ENCODE results near the gene NAXE. TPM values are rescaled to one million over a fixed set of nuclear protein-coding genes. Genes with fewer than 3 reads are reported as not detected.

NAXE gene
- total and polyA plus RNA-seq, 2 donors = 40.2 to 64.4 TPM

DNA sequence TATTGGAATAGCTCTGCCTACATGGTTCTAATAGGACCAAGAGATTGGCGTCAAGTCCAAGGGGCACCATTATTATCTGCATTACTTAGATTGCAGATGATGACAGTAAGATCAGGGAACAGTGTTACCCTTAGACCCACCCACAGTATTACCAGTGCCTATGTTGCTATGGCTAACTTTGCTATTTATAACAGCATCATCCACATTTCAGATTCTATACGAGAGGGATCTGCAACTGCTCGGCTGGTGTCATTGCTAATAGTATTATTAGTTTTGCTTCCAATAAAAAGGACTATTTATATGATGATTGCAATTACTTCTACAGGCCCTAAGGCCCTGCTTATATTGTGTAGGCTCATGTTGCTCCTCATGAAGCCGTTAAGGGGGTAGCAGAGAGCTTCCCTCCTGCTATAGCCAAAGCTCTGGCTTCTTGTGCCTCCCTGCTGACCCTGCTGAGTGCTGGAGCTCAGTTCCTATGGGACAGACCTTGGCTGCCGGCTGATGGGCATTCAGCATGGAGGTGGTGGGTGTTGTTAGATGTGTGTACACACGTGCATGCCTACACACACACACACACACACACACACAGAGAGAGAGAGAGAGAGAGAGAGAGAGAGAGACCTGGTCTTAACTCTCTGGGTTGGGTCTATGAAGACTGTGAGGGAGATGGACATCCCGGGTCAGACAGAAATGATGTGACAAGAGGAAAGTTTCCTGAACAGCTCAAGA is 51.6 kb downstream of the NAXE start:
- Histone ChIP-seq H3K27me3 (ENCODE audit: control insufficient read depth in 2 of 2, insufficient read depth in 1 of 2, low read length in 1 of 2) (peaks cover 85 to 100% of the 10 kb centered on the region in 2 donors), H3K9me3 (ENCODE audit: control insufficient read depth in 2 of 2, insufficient read depth in 1 of 2, low read length in 1 of 2) (peaks cover 0 to 4% of the 10 kb centered on the region in 2 donors), H3K4me3 (ENCODE audit: low read length in 2 of 2) (no peak overlapping the region), H3K27ac (ENCODE audit: low read depth in 1 of 2, low read length in 1 of 2) (no peak overlapping the region), H3K4me1 (ENCODE audit: control insufficient read depth in 2 of 2, insufficient read depth in 2 of 2, low read length in 2 of 2) (peaks cover 0 to 2% of the 10 kb centered on the region in 2 donors), H3K36me3 (ENCODE audit: control insufficient read depth in 2 of 2, insufficient read depth in 2 of 2, low read length in 1 of 2) (no peaks in the 10 kb centered on the region)
- DNase-seq (ENCODE audit: low read depth in 6 of 9, low spot score in 9 of 9) = no peak
- WGBS = 48% methylated on average over 7 of the region's 7 CpGs

DNA sequence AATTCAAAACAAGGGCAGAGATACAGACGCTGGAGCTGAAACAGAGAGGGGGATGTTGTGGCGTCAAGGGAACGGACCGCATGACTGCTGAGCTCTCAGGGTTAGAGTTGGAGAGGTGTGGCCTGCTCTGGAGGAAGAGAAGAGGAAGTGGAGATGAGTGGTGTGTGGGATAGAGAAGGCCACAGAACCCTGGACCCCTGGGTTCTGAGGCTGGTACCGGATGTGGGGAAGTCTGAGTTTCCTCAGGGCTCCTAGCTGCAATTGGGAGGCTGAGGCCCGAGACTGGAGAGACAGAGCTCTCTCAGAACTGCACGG is 52.2 kb downstream of the NAXE start:
- Histone ChIP-seq H3K27me3 (ENCODE audit: control insufficient read depth in 2 of 2, insufficient read depth in 1 of 2, low read length in 1 of 2) (peaks cover 85 to 100% of the 10 kb centered on the region in 2 donors), H3K9me3 (ENCODE audit: control insufficient read depth in 2 of 2, insufficient read depth in 1 of 2, low read length in 1 of 2) (peaks cover 0 to 4% of the 10 kb centered on the region in 2 donors), H3K4me1 (ENCODE audit: control insufficient read depth in 2 of 2, insufficient read depth in 2 of 2, low read length in 2 of 2) (peaks cover 0 to 2% of the 10 kb centered on the region in 2 donors), H3K4me3 (ENCODE audit: low read length in 2 of 2) (no peak overlapping the region), H3K27ac (ENCODE audit: low read depth in 1 of 2, low read length in 1 of 2) (no peak overlapping the region), H3K36me3 (ENCODE audit: control insufficient read depth in 2 of 2, insufficient read depth in 2 of 2, low read length in 1 of 2) (no peaks in the 10 kb centered on the region)
- WGBS = 5% methylated on average over 7 of the region's 7 CpGs
- peak in 1 of 9 donors; percentile 32 for DNase-seq (ENCODE audit: low read depth in 6 of 9, low spot score in 9 of 9)

Other genes starting within 250 kb of the NAXE start
- gene RHBG, start 222.6 kb upstream of the NAXE start, total RNA-seq = 0.05 TPM
- gene RHBG, start 222.6 kb upstream of the NAXE start, polyA plus RNA-seq = 0.37 TPM
- 8.3 TPM for gene MEF2D, start 91.0 kb upstream of the NAXE start, total RNA-seq
- 26.3 TPM for gene MEF2D, start 91.0 kb upstream of the NAXE start, polyA plus RNA-seq
- 2.5 TPM for gene IQGAP3, start 19.2 kb upstream of the NAXE start, total RNA-seq
- 1.0 TPM for gene IQGAP3, start 19.2 kb upstream of the NAXE start, polyA plus RNA-seq
- 12.9 TPM for gene TTC24, start 12.1 kb upstream of the NAXE start, total RNA-seq
- gene TTC24, start 12.1 kb upstream of the NAXE start, polyA plus RNA-seq = 13.4 TPM
- 11.6 TPM for gene GPATCH4, start 9.7 kb downstream of the NAXE start, total RNA-seq
- gene GPATCH4, start 9.7 kb downstream of the NAXE start, polyA plus RNA-seq = 12.0 TPM
- 0.09 TPM for gene HAPLN2, start 27.6 kb downstream of the NAXE start, total RNA-seq
- gene HAPLN2, start 27.6 kb downstream of the NAXE start, polyA plus RNA-seq = 0.50 TPM
- 0.24 TPM for gene BCAN, start 50.3 kb downstream of the NAXE start, total RNA-seq
- 0.43 TPM for gene BCAN, start 50.3 kb downstream of the NAXE start, polyA plus RNA-seq
- 3.7 TPM for gene NES, start 85.6 kb downstream of the NAXE start, total RNA-seq
- 3.3 TPM for gene NES, start 85.6 kb downstream of the NAXE start, polyA plus RNA-seq
- 20.7 TPM for gene CRABP2, start 113.8 kb downstream of the NAXE start, total RNA-seq
- gene CRABP2, start 113.8 kb downstream of the NAXE start, polyA plus RNA-seq = 75.0 TPM
- 10.7 TPM for gene METTL25B, start 136.7 kb downstream of the NAXE start, total RNA-seq
- gene METTL25B, start 136.7 kb downstream of the NAXE start, polyA plus RNA-seq = 39.4 TPM
- 14.1 TPM for gene ISG20L2, start 137.0 kb downstream of the NAXE start, total RNA-seq
- 12.0 TPM for gene ISG20L2, start 137.0 kb downstream of the NAXE start, polyA plus RNA-seq
- 53.8 TPM for gene MRPL24, start 149.3 kb downstream of the NAXE start, total RNA-seq
- gene MRPL24, start 149.3 kb downstream of the NAXE start, polyA plus RNA-seq = 59.0 TPM
- 226 TPM for gene HDGF, start 159.9 kb downstream of the NAXE start, total RNA-seq
- 116 TPM for gene HDGF, start 159.9 kb downstream of the NAXE start, polyA plus RNA-seq
- gene PRCC, start 175.8 kb downstream of the NAXE start, total RNA-seq = 29.1 TPM
- gene PRCC, start 175.8 kb downstream of the NAXE start, polyA plus RNA-seq = 72.9 TPM
- 17.9 TPM for gene SH2D2A, start 225.1 kb downstream of the NAXE start, total RNA-seq
- gene SH2D2A, start 225.1 kb downstream of the NAXE start, polyA plus RNA-seq = 44.8 TPM